Memory B cell (primary cell): Measurements from ENCODE around the gene ARSK.
"Not testable (repeated sequence)": the region's sequence is repeated elsewhere in the genome, so short reads cannot be mapped to it uniquely, and the experiment has no call there.

ENCODE experiments used
- ATAC-seq: fragments of 150-1000 bp; cut with Tn5 transposase; 2 replicates; pipeline ENCODE4 v1.10.0; 2021; ENCODE audit warnings: low read depth, mild to moderate bottlenecking, moderate library complexity
- DNase-seq, 2 donors: peaks; one replicate each; pipeline ENCODE4 v3.0.0; 2022; ENCODE audit warnings: low spot score in 2 of 2
- H3K27ac Mint-ChIP-seq: one replicate; pipeline ENCODE4 v1.8.0; 2022; ENCODE audit warnings: mild to moderate bottlenecking, moderate library complexity, mixed read lengths
- H3K27me3 Mint-ChIP-seq: one replicate; pipeline ENCODE4 v1.8.0; 2022; ENCODE audit warnings: mixed read lengths
- H3K36me3 Mint-ChIP-seq: one replicate; pipeline ENCODE4 v1.8.0; 2022; ENCODE audit warnings: mild to moderate bottlenecking, mixed read lengths
- H3K4me1 Mint-ChIP-seq: one replicate; pipeline ENCODE4 v1.8.0; 2022; ENCODE audit warnings: mixed read lengths
- H3K4me3 Mint-ChIP-seq: one replicate; pipeline ENCODE4 v1.8.0; 2022; ENCODE audit warnings: mild to moderate bottlenecking, moderate library complexity, mixed read lengths
- H3K9me3 Mint-ChIP-seq: one replicate; pipeline ENCODE4 v1.8.0; 2022; ENCODE audit warnings: mixed read lengths

Gene ARSK

GRCh38 chr5:95620030-95620869 is 65.3 kb downstream of the ARSK start, which contains the start of gene GPR150:
Gene GPR150, plus strand, starts transcription at chr5:95620087. Its CDS starts 189 bp downstream, at chr5:95620276.
- ATAC-seq (peak; percentile 79), DNase-seq (peak; percentile 43 to 57)
- H3K27ac Mint-ChIP-seq = peak within 1 kb of the TSS; percentile 21
- H3K9me3 Mint-ChIP-seq = no peaks in the 10 kb centered on the region
- peaks cover 23% of the 10 kb centered on the region for H3K4me1 Mint-ChIP-seq
- no peaks in the 10 kb centered on the region for H3K36me3 Mint-ChIP-seq
- H3K4me3 Mint-ChIP-seq = peak within 1 kb of the TSS; percentile 85
- H3K27me3 Mint-ChIP-seq = no peaks in the 10 kb centered on the region

GRCh38 chr5:95620870-95621838 is 66.3 kb downstream of the ARSK start:
- H3K4me1 Mint-ChIP-seq = peaks cover 23% of the 10 kb centered on the region
- no peak overlapping the region for H3K27ac Mint-ChIP-seq
- ATAC-seq (peak; percentile 30), DNase-seq (peak; percentile 14 to 46)
- H3K36me3 Mint-ChIP-seq = no peaks in the 10 kb centered on the region
- peak overlapping the region; percentile 85 for H3K4me3 Mint-ChIP-seq
- no peaks in the 10 kb centered on the region for H3K9me3 Mint-ChIP-seq
- no peaks in the 10 kb centered on the region for H3K27me3 Mint-ChIP-seq

- peak overlapping the region; percentile 85 for H3K4me3 Mint-ChIP-seq
- no peaks in the 10 kb centered on the region for H3K9me3 Mint-ChIP-seq
- no peaks in the 10 kb centered on the region for H3K36me3 Mint-ChIP-seq
- no peaks in the 10 kb centered on the region for H3K27me3 Mint-ChIP-seq
- H3K27ac Mint-ChIP-seq = no peak overlapping the region
- DNase-seq (no peak), ATAC-seq (peak; percentile 31)
- H3K4me1 Mint-ChIP-seq = peaks cover 23% of the 10 kb centered on the region
These were observed 67.1 kb downstream of the ARSK start for GRCh38 chr5:95621839-95622629.

- H3K4me1 Mint-ChIP-seq = peaks cover 23% of the 10 kb centered on the region
- no peak for DNase-seq
- ATAC-seq = no peak
- H3K36me3 Mint-ChIP-seq = no peaks in the 10 kb centered on the region
- no peaks in the 10 kb centered on the region for H3K9me3 Mint-ChIP-seq
- H3K4me3 Mint-ChIP-seq = no peak overlapping the region
- no peak overlapping the region for H3K27ac Mint-ChIP-seq
- H3K27me3 Mint-ChIP-seq = no peaks in the 10 kb centered on the region
These were observed 68.8 kb downstream of the ARSK start for GRCh38 chr5:95623706-95624105.

- Mint-ChIP-seq H3K27me3 (no peaks in the 10 kb centered on the region), H3K4me1 (peaks cover 23% of the 10 kb centered on the region)
These were observed 69.5 kb downstream of the ARSK start for GRCh38 chr5:95624368-95624767.

GRCh38 chr5:95626701-95627100 is 71.8 kb downstream of the ARSK start:
- ATAC-seq (no peak), DNase-seq (no peak)
- no peaks in the 10 kb centered on the region for H3K27me3 Mint-ChIP-seq
- H3K4me1 Mint-ChIP-seq = peaks cover 15% of the 10 kb centered on the region
- no peak overlapping the region for H3K27ac Mint-ChIP-seq
- H3K36me3 Mint-ChIP-seq = no peaks in the 10 kb centered on the region
- H3K9me3 Mint-ChIP-seq = no peaks in the 10 kb centered on the region
- no peak overlapping the region for H3K4me3 Mint-ChIP-seq

More at GRCh38 chr5:95624368-95624767, 69.5 kb downstream of the ARSK start:
- Mint-ChIP-seq H3K9me3 (no peaks in the 10 kb centered on the region), H3K27ac (no peak overlapping the region), H3K36me3 (no peaks in the 10 kb centered on the region), H3K4me3 (no peak overlapping the region)
- ATAC-seq (no peak), DNase-seq (no peak)

- H3K27me3 Mint-ChIP-seq = no peaks in the 10 kb centered on the region
- ATAC-seq (no peak), DNase-seq (no peak)
- H3K4me3 Mint-ChIP-seq = no peak overlapping the region
- H3K27ac Mint-ChIP-seq = no peak overlapping the region
- peaks cover 3% of the 10 kb centered on the region for H3K36me3 Mint-ChIP-seq
- H3K9me3 Mint-ChIP-seq = no peaks in the 10 kb centered on the region
- H3K4me1 Mint-ChIP-seq = peaks cover 9% of the 10 kb centered on the region
These were observed 73.3 kb downstream of the ARSK start for GRCh38 chr5:95627971-95628810.

GRCh38 chr5:95628933-95629332 is 74.0 kb downstream of the ARSK start:
- peaks cover 3% of the 10 kb centered on the region for H3K36me3 Mint-ChIP-seq
- H3K27me3 Mint-ChIP-seq = no peaks in the 10 kb centered on the region
- H3K9me3 Mint-ChIP-seq = no peaks in the 10 kb centered on the region
- H3K27ac Mint-ChIP-seq = no peak overlapping the region
- ATAC-seq (no peak), DNase-seq (no peak)
- H3K4me3 Mint-ChIP-seq = no peak overlapping the region
- peaks cover 8% of the 10 kb centered on the region for H3K4me1 Mint-ChIP-seq

GRCh38 chr5:95630394-95630917 is 75.6 kb downstream of the ARSK start:
- peaks cover 8% of the 10 kb centered on the region for H3K4me1 Mint-ChIP-seq
- no peak overlapping the region for H3K4me3 Mint-ChIP-seq
- no peak for DNase-seq

GRCh38 chr5:95631255-95631958 is 76.5 kb downstream of the ARSK start:
- Mint-ChIP-seq H3K9me3 (no peaks in the 10 kb centered on the region), H3K36me3 (peaks cover 3% of the 10 kb centered on the region), H3K4me1 (peaks cover 8% of the 10 kb centered on the region), H3K27me3 (no peaks in the 10 kb centered on the region), H3K27ac (peak overlapping the region; percentile 86), H3K4me3 (no peak overlapping the region)
- DNase-seq (no peak), ATAC-seq (no peak)

More at GRCh38 chr5:95630394-95630917, 75.6 kb downstream of the ARSK start:
- Mint-ChIP-seq H3K27ac (no peak overlapping the region), H3K9me3 (no peaks in the 10 kb centered on the region), H3K27me3 (no peaks in the 10 kb centered on the region), H3K36me3 (peaks cover 3% of the 10 kb centered on the region)
- ATAC-seq = no peak

GRCh38 chr5:95631991-95632675 is 77.2 kb downstream of the ARSK start:
- H3K27me3 Mint-ChIP-seq = no peaks in the 10 kb centered on the region
- peak overlapping the region; percentile 6 for H3K4me3 Mint-ChIP-seq
- DNase-seq (peak; percentile 28 to 35), ATAC-seq (peak; percentile 96)
- peak overlapping the region; percentile 86 for H3K27ac Mint-ChIP-seq
- peaks cover 8% of the 10 kb centered on the region for H3K4me1 Mint-ChIP-seq
- H3K9me3 Mint-ChIP-seq = no peaks in the 10 kb centered on the region
- H3K36me3 Mint-ChIP-seq = peaks cover 3% of the 10 kb centered on the region

GRCh38 chr5:95632942-95633341 is 78.0 kb downstream of the ARSK start:
- not testable (repeated sequence) for H3K27ac Mint-ChIP-seq, H3K4me1 Mint-ChIP-seq, ATAC-seq

More at GRCh38 chr5:95632942-95633341, 78.0 kb downstream of the ARSK start:
- DNase-seq, H3K27me3 Mint-ChIP-seq, H3K4me3 Mint-ChIP-seq, H3K9me3 Mint-ChIP-seq, H3K36me3 Mint-ChIP-seq: not testable (repeated sequence)
